ENCODE data around the gene CXCL16.

Gene CXCL16

GRCh38 chr17:4768298-4768697, 28.6 kb upstream of the CXCL16 start:
- no peaks in the 10 kb centered on the region for H3K4me1 ChIP-seq (ENCODE audit: low read length)
- H3F3A ChIP-seq (ENCODE audit: insufficient read depth, low read length), result no peaks in the 10 kb centered on the region
- no peaks in the 10 kb centered on the region for H3K36me3 ChIP-seq (replicated peaks; ENCODE audit: insufficient read depth, low read length)
- H3K27me3 ChIP-seq (replicated peaks; ENCODE audit: insufficient read depth, low read length), result peaks cover 14% of the 10 kb centered on the region
- no peak overlapping the region for H3K9ac ChIP-seq (ENCODE audit: low read length)
- no peak for TF ChIP-seq EZH2phosphoT487 (IDR thresholded peaks at IDR 0.05; ENCODE audit: low read length)
- TF ChIP-seq EZH2 (optimal IDR thresholded peaks at IDR 0.05; ENCODE audit: low read depth, low read length), result no peak
- no peak for TF ChIP-seq CTCF (IDR thresholded peaks at IDR 0.05; ENCODE audit: low read length)
- no peak overlapping the region for H2AFZ ChIP-seq (ENCODE audit: low read length)
- no peak overlapping the region for H3K4me3 ChIP-seq (ENCODE audit: low read length)
- no peaks in the 10 kb centered on the region for H4K20me1 ChIP-seq (ENCODE audit: insufficient read depth, low read length)
- no peaks in the 10 kb centered on the region for H3K9me3 ChIP-seq (replicated peaks; ENCODE audit: insufficient read depth, low read length)
- no peaks in the 10 kb centered on the region for H3K79me2 ChIP-seq (ENCODE audit: low read length)
- no peak overlapping the region for H3K4me2 ChIP-seq (ENCODE audit: low read depth, low read length)
- H3K9me2 ChIP-seq (replicated peaks; ENCODE audit: insufficient read depth, low read length), result no peaks in the 10 kb centered on the region
- DNase-seq, result no peak
- no peak overlapping the region for H3K27ac ChIP-seq (ENCODE audit: low read length)

- H3K79me2 ChIP-seq (ENCODE audit: low read length), result no peaks in the 10 kb centered on the region
- peaks cover 2% of the 10 kb centered on the region; the same call in 1 of the 2 replicates for H3K27me3 ChIP-seq (replicated peaks; ENCODE audit: insufficient read depth, low read length)
- TF ChIP-seq EZH2 (optimal IDR thresholded peaks at IDR 0.05; ENCODE audit: low read depth, low read length) (no peak), CTCF (IDR thresholded peaks at IDR 0.05; ENCODE audit: low read length) (no peak), EZH2phosphoT487 (IDR thresholded peaks at IDR 0.05; ENCODE audit: low read length) (no peak)
- H3K9me3 ChIP-seq (replicated peaks; ENCODE audit: insufficient read depth, low read length), result no peaks in the 10 kb centered on the region
- no peaks in the 10 kb centered on the region for H3F3A ChIP-seq (ENCODE audit: insufficient read depth, low read length)
- no peak overlapping the region for H3K27ac ChIP-seq (ENCODE audit: low read length)
- no peaks in the 10 kb centered on the region for H3K36me3 ChIP-seq (replicated peaks; ENCODE audit: insufficient read depth, low read length)
- no peak overlapping the region for H3K9ac ChIP-seq (ENCODE audit: low read length)
- no peak overlapping the region for H3K4me2 ChIP-seq (ENCODE audit: low read depth, low read length)
- no peaks in the 10 kb centered on the region for H3K9me2 ChIP-seq (replicated peaks; ENCODE audit: insufficient read depth, low read length)
- H3K4me3 ChIP-seq (ENCODE audit: low read length), result no peak overlapping the region
- no peak overlapping the region for H2AFZ ChIP-seq (ENCODE audit: low read length)
- no peak for DNase-seq
- no peaks in the 10 kb centered on the region for H4K20me1 ChIP-seq (ENCODE audit: insufficient read depth, low read length)
- H3K4me1 ChIP-seq (ENCODE audit: low read length), result no peaks in the 10 kb centered on the region
Observed at GRCh38 chr17:4766723-4767122, 27.0 kb upstream of the CXCL16 start.

GRCh38 chr17:4766201-4766600, 26.5 kb upstream of the CXCL16 start:
- H3K4me3 ChIP-seq (ENCODE audit: low read length), result no peak overlapping the region
- no peaks in the 10 kb centered on the region for H3K36me3 ChIP-seq (replicated peaks; ENCODE audit: insufficient read depth, low read length)
- H3K4me2 ChIP-seq (ENCODE audit: low read depth, low read length), result no peak overlapping the region
- no peak overlapping the region for H2AFZ ChIP-seq (ENCODE audit: low read length)
- H3K9me3 ChIP-seq (replicated peaks; ENCODE audit: insufficient read depth, low read length), result no peaks in the 10 kb centered on the region
- no peaks in the 10 kb centered on the region for H3K27me3 ChIP-seq (replicated peaks; ENCODE audit: insufficient read depth, low read length)
- H3K9me2 ChIP-seq (replicated peaks; ENCODE audit: insufficient read depth, low read length), result no peaks in the 10 kb centered on the region
- no peak overlapping the region for H3K9ac ChIP-seq (ENCODE audit: low read length)
- no peaks in the 10 kb centered on the region for H3F3A ChIP-seq (ENCODE audit: insufficient read depth, low read length)
- no peak for TF ChIP-seq CTCF (IDR thresholded peaks at IDR 0.05; ENCODE audit: low read length)
- no peak for TF ChIP-seq EZH2phosphoT487 (IDR thresholded peaks at IDR 0.05; ENCODE audit: low read length)
- no peak for TF ChIP-seq EZH2 (optimal IDR thresholded peaks at IDR 0.05; ENCODE audit: low read depth, low read length)
- no peaks in the 10 kb centered on the region for H3K79me2 ChIP-seq (ENCODE audit: low read length)
- no peak overlapping the region for H3K27ac ChIP-seq (ENCODE audit: low read length)
- no peak for DNase-seq
- no peaks in the 10 kb centered on the region for H4K20me1 ChIP-seq (ENCODE audit: insufficient read depth, low read length)
- H3K4me1 ChIP-seq (ENCODE audit: low read length), result no peaks in the 10 kb centered on the region
